HG02970 (cell line): ENCODE data around the gene DSCAML1.

Experiments used
- ATAC-seq: cut with Tn5 transposase; IDR thresholded peaks from one replicate; pipeline ENCODE4 v1.9.1; 2021; ENCODE audit warnings: mild to moderate bottlenecking, moderate library complexity, moderate number of reproducible peaks; ENCODE audit not compliant: unreplicated experiment, low FRiP score

DSCAML1 gene

DNA sequence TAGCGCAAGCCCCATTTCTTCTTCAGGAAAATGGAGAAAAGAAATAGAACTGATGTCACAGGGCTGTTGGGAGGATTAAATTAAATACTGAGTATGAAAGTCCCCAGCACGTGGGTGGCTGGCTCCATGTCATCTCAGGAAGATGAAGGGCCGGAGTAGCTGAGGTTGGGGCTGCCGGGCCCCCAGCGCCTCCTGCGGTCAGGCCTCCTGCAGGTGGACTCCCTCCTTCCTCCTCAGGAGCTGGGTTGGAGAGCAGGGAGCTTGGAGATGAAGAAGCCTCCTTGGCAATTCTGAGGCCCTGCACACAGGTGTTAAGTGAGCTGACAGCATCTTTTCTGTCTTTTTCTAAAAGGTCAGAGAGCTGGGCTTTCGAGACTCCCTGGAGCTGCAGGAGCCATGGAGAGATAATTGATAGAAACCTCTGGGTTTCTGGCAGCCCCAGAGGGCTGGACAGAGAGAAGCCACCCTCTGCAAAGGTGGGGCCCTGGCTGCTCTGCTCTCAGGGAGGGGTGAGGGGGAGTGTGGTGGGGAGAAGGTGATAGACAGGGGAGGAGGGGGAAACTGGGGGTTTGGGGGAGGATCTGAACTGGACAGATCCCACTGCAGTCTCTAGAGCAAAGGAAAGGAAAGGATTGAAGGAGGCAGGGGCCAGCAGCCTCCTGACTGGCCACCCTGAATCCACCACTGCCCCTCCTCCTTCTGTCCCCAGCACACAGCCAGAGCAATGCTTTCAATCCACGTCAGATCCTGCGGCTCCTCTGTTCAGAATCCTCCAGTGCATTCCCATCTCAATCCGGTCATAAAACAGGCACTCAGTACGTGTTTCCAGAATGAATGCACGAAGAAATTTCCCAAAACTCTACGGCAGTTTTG, 258.5 kb downstream of the DSCAML1 start:
- ATAC-seq = no peak

DNA sequence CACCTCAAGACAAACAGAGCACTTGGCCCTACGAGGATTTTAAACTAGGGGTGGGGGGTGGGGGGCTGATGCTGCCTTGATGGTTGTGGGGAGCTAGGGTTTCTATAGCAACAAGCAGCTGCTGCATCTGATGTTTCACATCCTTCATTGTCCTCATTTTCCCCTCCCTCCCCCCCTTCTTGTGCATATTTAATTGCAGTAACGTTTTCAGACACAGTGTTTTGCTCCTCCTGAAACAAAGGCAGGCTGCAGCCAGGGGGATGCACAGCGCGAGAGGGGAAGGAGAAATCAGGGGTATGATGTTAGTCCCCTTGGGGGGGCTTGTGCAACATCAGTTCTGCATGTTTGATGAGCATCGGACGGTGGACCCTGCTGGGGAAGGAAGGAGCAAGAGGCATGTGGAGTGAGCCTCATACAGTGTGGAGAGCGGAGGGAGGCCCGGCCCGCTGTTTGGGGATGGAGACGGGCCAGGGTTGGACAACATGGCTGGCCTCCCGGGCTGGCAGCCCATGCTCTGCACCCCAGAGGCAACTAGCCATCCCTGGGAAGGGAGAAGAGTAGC, 261.1 kb downstream of the DSCAML1 start:
- no peak for ATAC-seq

DNA sequence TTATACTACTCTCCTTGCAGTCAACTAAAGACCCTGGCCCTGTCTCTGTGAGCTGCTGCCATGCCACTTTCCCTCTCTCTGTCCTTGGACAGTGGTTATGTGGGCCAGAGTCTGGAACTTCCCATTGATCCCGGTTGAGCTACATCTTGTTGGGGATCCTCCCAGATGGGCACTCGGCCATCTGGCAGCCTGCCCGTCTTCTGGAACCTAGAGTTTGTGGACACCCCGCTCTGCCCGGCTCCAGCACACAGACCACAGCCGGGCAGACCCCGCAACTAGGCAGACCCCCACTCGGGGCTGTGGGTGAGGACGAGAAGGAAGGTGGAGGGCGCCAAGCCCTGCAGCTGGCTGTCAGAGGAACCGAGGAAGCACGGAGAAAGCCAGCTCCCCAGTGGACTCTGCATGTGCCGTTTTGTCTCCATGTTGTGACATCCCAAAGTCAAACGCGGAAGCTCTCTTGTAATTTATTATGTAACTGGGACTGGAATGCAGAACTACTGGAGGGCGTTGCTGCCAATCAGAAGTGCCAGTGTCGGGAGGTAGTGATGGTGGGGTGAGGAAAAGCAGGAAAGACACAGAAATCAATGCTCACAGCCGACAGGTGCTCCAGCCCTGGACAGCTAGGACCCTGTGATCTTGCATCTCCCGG, 261.7 kb downstream of the DSCAML1 start:
- ATAC-seq = no peak

DNA sequence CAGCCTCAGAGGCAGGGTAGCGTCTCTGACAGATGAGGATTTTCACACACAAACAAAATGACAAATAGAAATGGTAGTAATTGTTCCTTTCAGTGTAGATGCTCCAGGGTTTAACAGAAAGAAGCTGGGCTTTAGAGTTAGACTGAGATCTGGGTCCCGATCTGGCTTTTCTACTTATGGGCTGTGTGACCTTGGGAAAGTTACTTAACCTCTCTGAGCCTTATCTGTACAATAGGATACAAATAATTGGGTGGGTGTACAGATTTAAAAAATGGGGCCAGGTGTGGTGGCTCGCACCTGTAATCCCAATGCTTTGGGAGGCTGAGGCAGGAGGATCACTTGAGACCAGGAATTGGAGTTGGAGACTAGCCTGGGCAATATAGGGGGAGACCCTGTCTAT, 264.4 kb downstream of the DSCAML1 start:
- no peak for ATAC-seq

DNA sequence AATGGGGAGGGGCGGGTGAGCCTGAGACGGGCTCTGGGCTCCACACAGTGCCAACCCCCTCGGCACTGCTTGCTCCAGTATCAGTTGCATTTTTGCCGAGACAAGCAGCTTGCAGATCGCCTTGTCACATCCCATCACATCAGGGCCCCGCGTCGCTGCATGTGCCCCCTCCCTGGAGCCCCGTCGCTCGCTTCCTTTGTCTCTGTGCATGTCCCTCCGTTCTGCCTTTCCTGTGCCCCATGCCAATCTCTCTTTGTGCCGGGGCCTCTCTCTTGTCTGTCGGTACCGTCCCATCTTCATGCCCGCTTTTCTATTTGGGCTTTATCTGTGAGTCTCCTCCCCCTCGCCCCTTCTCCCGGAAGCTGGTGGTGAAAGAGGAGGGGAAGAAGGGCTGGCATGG, 267.2 kb downstream of the DSCAML1 start:
- ATAC-seq = no peak

DNA sequence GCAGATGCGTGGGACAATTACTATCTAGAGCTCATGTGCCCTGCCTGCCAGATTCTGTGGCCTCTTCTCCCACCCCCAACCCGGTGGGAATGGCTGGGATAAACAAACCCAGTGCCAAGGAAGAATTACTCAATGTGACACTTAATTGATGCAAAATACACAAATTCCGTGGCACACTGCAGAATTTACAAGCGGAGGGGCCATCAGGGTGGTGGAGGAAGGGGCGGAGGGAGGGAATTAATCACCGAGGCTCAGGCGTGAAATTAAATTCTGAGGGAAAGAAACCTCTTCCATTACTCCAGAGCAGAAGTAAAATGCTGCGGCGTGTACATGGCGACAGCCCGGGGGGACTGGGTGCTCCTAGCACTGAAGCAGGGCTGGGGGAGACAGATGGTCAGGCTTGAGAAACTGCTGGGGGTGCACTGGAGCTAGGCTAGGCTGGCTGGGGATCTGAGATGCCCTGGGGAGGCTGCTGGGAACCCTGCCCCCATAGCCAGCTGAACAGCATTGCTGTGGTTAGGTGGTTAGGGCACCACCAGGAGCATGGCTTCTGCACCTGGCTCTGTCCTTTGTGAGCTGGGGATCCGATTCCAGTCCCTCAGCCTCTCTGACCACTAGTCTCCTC, 268.8 kb downstream of the DSCAML1 start:
- ATAC-seq = no peak

DNA sequence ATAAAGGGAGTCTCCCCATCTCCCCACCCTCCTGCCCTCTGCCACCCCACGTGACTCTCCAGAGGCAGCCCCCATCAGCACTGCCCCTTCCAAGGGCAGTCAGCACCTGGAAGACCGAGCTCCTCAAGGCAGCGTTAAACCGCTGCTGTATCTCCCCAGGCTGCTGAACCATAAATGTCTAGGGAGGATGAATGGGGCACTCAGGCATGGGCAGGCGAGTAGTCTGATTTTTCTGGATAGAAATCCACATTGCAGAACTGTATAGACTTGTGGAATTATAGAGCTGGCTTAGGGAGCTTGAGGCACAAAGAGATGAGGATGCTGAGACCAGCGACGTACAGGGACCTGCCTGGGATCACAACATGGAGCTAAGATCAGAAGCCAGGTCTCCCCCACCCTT, 269.7 kb downstream of the DSCAML1 start:
- no peak for ATAC-seq

DNA sequence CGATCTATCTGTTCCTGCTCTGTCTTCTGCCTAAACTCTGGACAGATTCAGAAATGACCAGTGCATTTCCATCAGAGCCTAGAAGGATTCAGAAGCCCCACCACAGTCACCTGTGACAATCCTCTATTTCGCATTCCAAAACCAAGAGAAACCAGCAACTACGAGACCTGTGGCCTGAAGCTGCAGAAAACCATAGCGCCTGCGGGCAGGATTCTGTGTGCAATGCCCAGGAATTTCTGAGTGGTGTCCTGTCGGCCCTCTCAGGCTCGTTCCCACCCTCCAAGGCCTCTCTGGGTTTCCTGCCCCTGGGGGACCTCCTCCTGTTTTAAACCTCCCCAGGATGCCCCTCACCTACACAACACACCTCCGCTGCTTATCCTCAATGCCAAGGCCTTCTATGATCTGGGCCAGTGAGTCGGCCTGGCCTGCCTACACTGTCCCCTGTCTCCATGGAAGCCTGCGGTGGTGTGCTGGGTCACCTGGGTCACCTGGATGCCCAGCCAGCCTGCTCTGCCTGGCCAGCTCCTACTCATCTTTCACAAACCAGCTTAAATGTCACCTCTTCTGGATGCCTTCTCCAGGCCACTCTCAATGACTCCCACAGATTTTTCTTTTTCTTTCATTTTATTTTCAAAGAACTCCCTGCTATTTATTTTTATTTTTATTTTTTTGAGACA, 271.0 kb downstream of the DSCAML1 start:
- ATAC-seq = no peak

DNA sequence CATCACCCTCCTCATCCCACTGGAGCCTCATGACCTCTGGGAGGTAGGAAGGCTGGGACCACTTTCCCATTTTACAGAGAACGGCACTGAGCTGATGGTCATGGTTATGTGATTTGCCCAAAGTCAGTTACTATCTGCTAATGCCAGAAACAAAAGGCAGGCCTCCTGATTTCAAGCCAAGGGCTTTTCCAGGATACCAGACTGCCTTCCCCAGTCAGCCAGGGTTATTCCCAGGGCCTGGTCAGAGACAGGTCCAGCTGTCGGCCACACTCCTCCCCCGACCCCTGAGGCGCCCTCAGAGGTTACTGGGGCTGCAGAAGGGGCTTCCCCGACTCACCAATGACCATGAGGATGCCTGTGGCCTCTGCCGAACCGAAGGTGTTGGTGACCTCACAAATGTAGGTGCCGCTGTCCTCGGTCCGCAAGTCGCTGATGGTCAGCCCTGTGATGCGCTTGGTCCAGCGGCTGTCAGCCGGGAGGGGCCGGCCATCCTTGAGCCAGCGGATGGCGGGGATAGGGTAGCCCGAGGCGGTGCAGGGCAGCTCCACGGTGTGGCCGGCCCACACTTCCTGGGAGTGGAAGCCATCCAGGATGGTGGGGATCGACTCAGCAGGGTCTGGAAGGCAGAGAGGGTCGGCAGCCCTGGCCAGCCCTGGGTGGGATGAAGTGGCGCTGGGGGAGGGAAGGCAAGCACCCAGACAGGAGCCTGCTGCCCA, 272.4 kb downstream of the DSCAML1 start:
- ATAC-seq = no peak

DNA sequence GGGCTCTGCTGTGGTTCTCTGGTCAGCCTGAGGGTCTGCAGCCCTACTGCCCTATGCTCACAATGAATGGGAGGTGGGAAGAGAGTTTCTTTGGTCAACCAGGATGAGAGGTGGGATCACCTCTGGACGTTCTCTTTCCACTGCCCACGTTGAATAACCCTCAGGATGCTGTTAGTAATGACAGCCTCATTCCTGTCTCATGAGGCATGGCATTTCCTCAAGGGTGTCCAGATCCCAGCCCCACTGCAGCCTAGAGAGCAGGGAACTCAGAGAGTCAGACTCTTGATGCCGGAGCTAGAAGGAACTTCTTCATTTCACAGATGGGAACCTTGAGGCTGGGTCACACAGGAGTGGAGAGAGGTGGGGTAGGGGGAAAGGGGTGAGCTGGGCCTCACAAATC, 273.3 kb downstream of the DSCAML1 start:
- ATAC-seq = no peak

DNA sequence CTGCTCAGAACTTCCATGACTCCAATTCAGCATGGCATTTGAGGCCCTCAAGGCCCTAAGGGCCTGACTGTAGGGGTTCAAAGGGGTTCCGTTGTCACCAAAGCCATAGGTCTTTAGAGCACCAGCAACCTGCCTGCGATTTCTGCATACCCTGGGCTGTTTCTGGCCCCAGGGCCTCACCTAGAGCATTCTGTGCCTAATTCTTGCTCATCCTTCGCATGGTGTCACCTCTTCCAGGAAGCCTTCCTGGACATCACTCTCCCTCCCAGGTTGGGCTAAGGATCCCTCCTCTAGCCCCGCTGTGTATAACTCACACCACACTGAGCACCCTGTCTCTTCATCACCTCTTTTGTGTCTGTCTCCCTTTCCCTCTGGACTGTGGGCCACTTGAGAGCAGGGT, 275.0 kb downstream of the DSCAML1 start:
- ATAC-seq = no peak

DNA sequence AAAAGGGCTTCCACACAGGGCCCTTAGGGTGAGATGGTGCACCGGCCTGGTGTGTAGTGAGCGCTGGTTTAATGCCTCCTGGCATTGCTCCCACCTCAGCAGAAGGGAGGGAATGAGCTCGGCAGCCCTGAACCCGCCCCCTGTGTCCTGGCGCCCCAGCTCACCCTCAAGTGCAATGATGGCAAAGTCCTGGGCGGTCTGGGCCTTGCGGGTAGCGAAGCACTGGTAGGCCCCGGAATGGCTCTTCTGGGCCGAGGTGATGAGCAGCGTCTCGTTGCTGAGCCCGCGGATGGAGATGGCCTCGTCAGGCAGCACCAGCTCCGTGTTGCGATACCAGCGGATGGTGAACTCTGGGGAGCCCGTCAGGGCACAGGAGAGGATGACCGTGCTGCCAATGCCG, 276.1 kb downstream of the DSCAML1 start:
- no peak for ATAC-seq

DNA sequence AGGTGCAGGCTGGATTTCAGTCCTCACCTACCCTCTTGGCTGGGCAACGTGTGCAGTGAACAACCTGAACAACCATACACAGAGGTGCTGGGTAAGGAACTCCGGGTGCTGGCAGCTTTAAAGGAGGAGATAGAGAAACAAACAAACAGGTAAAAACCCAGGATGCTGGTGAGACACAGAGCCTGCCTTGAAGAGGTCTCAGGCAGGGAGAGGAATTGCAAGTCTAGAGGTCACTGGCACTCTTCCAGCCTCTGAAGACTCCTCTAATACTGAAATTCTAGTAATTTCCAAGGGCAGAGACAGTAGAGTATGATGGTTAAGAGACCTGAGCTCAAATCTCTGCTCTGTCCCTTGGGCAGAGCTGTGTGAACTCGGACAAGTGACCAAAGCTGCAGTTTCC, 276.8 kb downstream of the DSCAML1 start:
- no peak for ATAC-seq

DNA sequence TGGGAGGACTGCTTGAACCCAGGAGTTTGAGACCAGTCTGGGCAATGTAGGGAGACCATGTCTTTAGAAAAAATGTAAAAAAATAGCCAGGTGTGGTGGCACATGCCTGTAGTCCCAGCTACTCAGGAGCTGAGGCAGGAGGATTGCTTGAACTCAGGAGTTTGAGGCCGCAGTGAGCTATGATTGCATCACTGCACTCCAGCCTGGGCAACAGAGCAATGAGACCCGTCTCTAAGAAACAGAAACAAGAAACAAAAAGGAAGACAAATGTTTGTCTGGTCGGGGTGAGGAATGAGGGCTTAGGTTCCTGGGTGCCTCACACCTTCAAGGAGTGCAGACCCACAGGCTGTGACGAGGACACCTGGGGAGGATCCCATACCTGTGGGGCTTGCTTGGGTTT, 277.4 kb downstream of the DSCAML1 start:
- ATAC-seq = no peak

DNA sequence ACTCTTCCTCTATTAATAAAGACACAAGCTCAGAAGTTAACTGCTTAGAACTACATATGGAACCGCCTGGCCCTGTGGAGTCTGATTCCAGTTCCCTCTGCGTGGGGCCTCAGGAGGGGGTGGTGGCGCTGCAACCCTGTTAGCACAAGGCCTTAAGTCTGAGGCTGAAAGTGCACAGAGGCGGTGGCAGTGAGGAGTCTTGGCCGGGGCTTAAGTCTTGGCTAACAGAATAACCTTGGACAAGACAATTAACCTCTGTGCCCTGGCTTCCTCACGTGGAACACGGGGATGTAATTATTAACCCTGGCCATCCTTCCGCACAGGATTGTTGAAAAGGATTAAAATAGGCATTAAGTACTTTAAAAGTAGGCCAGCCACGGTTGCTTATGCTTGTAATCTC, 277.8 kb downstream of the DSCAML1 start:
- ATAC-seq = no peak

DNA sequence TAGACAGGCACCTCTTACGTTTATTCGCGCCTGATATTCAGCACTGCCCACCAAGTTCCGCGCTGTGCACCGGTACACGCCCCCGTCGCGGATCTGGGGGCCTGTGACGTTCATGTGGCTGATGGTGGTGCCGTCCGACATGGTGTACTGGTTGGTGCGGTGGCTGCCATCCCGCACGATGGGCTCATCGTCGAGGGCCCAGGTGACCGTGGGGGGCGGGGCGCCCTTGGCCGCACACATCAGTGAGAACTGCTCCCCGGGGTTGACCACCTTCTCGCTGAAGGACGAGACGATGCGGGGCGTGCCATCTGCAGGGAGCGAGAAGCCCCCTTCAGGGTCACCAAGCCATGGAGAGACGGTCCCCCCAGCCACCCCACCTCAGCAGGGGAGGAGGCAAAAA, 278.6 kb downstream of the DSCAML1 start:
- ATAC-seq = no peak

DNA sequence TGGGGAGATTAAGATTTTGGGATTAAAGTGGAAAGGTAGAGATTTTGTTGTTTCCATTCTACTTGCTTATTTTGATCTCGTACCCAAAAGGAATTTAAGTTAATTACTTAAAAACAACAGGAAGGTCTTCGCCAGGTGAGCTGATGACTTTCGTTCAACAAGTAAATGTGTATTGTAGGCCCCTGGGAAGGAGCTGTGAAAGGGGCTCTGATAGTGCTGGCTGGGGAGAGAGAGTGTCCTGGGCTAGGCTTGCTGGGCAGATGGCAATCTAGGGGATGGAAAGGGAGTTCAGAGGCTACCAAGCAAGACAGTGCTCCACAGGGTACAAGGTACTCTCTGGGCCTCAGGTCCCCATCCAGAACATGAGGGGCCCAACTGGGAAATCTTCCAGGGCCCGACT, 279.9 kb downstream of the DSCAML1 start:
- ATAC-seq = no peak

DNA sequence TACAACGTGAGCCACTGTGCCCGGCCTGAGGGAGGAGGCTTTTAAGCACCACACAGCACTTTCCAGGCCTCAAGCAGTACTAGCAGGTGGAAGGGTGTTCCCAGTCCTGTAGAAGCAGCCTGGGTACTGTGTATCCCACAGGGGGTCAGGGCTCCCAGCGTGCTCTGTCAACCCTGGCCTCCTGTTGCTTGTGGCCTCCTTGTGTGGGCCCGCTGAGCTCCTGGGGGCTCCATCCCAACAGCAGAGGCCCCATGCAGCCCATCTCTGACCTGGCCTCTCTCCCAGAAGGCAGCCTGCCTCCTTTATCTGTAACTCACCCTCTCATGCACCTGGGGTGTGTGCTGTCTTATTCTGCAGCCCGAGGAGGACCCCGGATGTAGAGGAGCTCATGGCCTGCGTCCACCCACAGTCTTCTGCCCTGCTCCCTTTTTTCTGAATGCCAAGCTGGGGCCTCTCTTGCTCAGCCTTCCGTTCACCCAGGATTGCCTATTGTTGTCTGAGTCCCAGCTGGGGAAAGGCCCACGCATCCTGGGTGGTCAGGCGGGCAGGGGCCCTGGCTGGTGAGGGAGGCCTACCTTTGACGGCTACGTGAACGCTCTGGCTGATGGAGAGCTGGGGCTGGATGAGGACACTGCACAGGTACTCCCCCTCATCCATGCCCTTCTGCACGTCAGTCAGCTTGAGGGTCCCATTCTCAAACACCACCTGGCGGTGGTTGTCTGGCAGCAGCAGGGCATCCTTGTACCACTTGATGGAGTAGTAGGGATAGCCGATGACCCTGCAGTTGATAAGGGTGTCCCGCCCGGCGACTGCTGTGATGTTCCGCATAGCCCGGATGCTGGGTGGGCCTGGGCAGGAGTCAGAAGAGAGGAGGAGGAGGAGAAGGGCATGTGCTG, 280.9 kb downstream of the DSCAML1 start:
- no peak for ATAC-seq

DNA sequence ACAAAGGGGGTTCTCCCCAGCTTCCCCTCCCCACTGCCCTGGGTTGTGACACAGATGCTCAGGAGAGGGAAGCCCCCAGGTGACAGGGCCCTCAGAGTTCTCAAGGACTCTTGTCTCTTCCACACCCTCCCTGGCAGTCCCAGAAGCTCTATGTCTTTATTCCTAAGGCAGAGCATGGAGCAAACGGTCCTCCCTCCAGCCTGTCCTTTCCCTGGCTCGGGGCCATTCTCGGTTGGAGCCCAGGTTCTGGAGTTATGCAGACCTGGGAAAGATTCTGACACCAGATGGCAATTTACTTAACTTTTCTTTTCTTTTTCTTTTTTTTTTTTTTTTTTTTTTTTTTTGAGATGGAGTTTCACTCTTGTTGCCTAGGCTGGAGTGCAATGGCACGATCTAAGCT, 282.8 kb downstream of the DSCAML1 start:
- ATAC-seq = no peak
